ENCODE measurements around the gene TROAP. TPM values are rescaled to one million over a fixed set of nuclear protein-coding genes. Genes with fewer than 3 reads are reported as not detected.
A peak's percentile ranks its signal among the peaks of the same experiment; 100 is the strongest.

Gene TROAP
- total RNA-seq, 1 donor from 2014 or later = 3.1 TPM

- no peak within 1 kb of the TSS for H3K9ac ChIP-seq (ENCODE audit: low read depth in 1 of 3, low read length in 3 of 3)
- no peak within 1 kb of the TSS for H3K4me3 ChIP-seq (ENCODE audit: low read length in 3 of 3)
- H3K27me3 ChIP-seq (ENCODE audit: control insufficient read depth in 3 of 3, insufficient read depth in 3 of 3, low read length in 3 of 3) = peaks cover 39 to 43% (median 42%) of the 10 kb centered on the region in 3 donors
- H3K9me3 ChIP-seq (ENCODE audit: control insufficient read depth in 3 of 3, low read length in 3 of 3) = no peaks in the 10 kb centered on the region
- H3K4me1 ChIP-seq (ENCODE audit: control insufficient read depth in 3 of 3, insufficient read depth in 3 of 3, low read length in 3 of 3) = peaks cover 10 to 14% (median 12%) of the 10 kb centered on the region in 3 donors
- no peak within 1 kb of the TSS for H3K27ac ChIP-seq (ENCODE audit: low read depth, low read length)
- H3K36me3 ChIP-seq (ENCODE audit: control insufficient read depth in 3 of 3, insufficient read depth in 3 of 3, low read length in 3 of 3) = no peaks in the 10 kb centered on the region
Observed at GRCh38 chr12:49295082-49295936, 27.7 kb upstream of the TROAP start, which contains the start of gene PRPH. Gene PRPH (plus strand): TSS chr12:49295147. CDS start chr12:49295201, 54 bp downstream.

GRCh38 chr12:49296034-49296835 is 26.8 kb upstream of the TROAP start:
- Histone ChIP-seq H3K9me3 (ENCODE audit: control insufficient read depth in 3 of 3, low read length in 3 of 3) (no peaks in the 10 kb centered on the region), H3K27me3 (ENCODE audit: control insufficient read depth in 3 of 3, insufficient read depth in 3 of 3, low read length in 3 of 3) (peaks cover 39 to 51% (median 42%) of the 10 kb centered on the region in 3 donors), H3K27ac (ENCODE audit: low read depth, low read length) (no peak overlapping the region), H3K4me1 (ENCODE audit: control insufficient read depth in 3 of 3, insufficient read depth in 3 of 3, low read length in 3 of 3) (peaks cover 10 to 14% (median 12%) of the 10 kb centered on the region in 3 donors), H3K36me3 (ENCODE audit: control insufficient read depth in 3 of 3, insufficient read depth in 3 of 3, low read length in 3 of 3) (no peaks in the 10 kb centered on the region), H3K4me3 (ENCODE audit: low read length in 3 of 3) (peak overlapping the region in 1 of 3 donors; percentile 54), H3K9ac (ENCODE audit: low read depth in 1 of 3, low read length in 3 of 3) (no peak overlapping the region)

GRCh38 chr12:49296836-49297694 is 26.0 kb upstream of the TROAP start:
- Histone ChIP-seq H3K27ac (ENCODE audit: low read depth, low read length) (no peak overlapping the region), H3K4me3 (ENCODE audit: low read length in 3 of 3) (peak overlapping the region; percentile 43 to 54 (median 51)), H3K4me1 (ENCODE audit: control insufficient read depth in 3 of 3, insufficient read depth in 3 of 3, low read length in 3 of 3) (peaks cover 10 to 14% (median 12%) of the 10 kb centered on the region in 3 donors), H3K9ac (ENCODE audit: low read depth in 1 of 3, low read length in 3 of 3) (peak overlapping the region in 1 of 3 donors; percentile 3), H3K36me3 (ENCODE audit: control insufficient read depth in 3 of 3, insufficient read depth in 3 of 3, low read length in 3 of 3) (no peaks in the 10 kb centered on the region), H3K9me3 (ENCODE audit: control insufficient read depth in 3 of 3, low read length in 3 of 3) (no peaks in the 10 kb centered on the region), H3K27me3 (ENCODE audit: control insufficient read depth in 3 of 3, insufficient read depth in 3 of 3, low read length in 3 of 3) (peaks cover 42 to 51% (median 43%) of the 10 kb centered on the region in 3 donors)

GRCh38 chr12:49297695-49298060 is 25.4 kb upstream of the TROAP start:
- H3K36me3 ChIP-seq (ENCODE audit: control insufficient read depth in 3 of 3, insufficient read depth in 3 of 3, low read length in 3 of 3) = no peaks in the 10 kb centered on the region
- no peak overlapping the region for H3K27ac ChIP-seq (ENCODE audit: low read depth, low read length)
- H3K9me3 ChIP-seq (ENCODE audit: control insufficient read depth in 3 of 3, low read length in 3 of 3) = no peaks in the 10 kb centered on the region
- H3K27me3 ChIP-seq (ENCODE audit: control insufficient read depth in 3 of 3, insufficient read depth in 3 of 3, low read length in 3 of 3) = peaks cover 42 to 51% (median 43%) of the 10 kb centered on the region in 3 donors
- H3K4me3 ChIP-seq (ENCODE audit: low read length in 3 of 3) = no peak overlapping the region
- H3K9ac ChIP-seq (ENCODE audit: low read depth in 1 of 3, low read length in 3 of 3) = no peak overlapping the region
- H3K4me1 ChIP-seq (ENCODE audit: control insufficient read depth in 3 of 3, insufficient read depth in 3 of 3, low read length in 3 of 3) = peaks cover 10 to 14% (median 12%) of the 10 kb centered on the region in 3 donors

- Histone ChIP-seq H3K4me3 (ENCODE audit: low read length in 3 of 3) (no peak overlapping the region), H3K27me3 (ENCODE audit: control insufficient read depth in 3 of 3, insufficient read depth in 3 of 3, low read length in 3 of 3) (peaks cover 42 to 50% (median 43%) of the 10 kb centered on the region in 3 donors)
Observed at GRCh38 chr12:49298160-49298559, 24.9 kb upstream of the TROAP start.

GRCh38 chr12:49301760-49302159 is 21.3 kb upstream of the TROAP start:
- Histone ChIP-seq H3K9ac (ENCODE audit: low read depth in 1 of 3, low read length in 3 of 3) (no peak overlapping the region), H3K27ac (ENCODE audit: low read depth, low read length) (no peak overlapping the region), H3K27me3 (ENCODE audit: control insufficient read depth in 3 of 3, insufficient read depth in 3 of 3, low read length in 3 of 3) (peaks cover 23 to 28% (median 24%) of the 10 kb centered on the region in 3 donors), H3K4me1 (ENCODE audit: control insufficient read depth in 3 of 3, insufficient read depth in 3 of 3, low read length in 3 of 3) (peaks cover 5 to 6% (median 5%) of the 10 kb centered on the region in 3 donors), H3K4me3 (ENCODE audit: low read length in 3 of 3) (no peak overlapping the region), H3K36me3 (ENCODE audit: control insufficient read depth in 3 of 3, insufficient read depth in 3 of 3, low read length in 3 of 3) (no peaks in the 10 kb centered on the region), H3K9me3 (ENCODE audit: control insufficient read depth in 3 of 3, low read length in 3 of 3) (no peaks in the 10 kb centered on the region)

More at GRCh38 chr12:49298160-49298559, 24.9 kb upstream of the TROAP start:
- no peak overlapping the region for H3K27ac ChIP-seq (ENCODE audit: low read depth, low read length)
- no peaks in the 10 kb centered on the region for H3K9me3 ChIP-seq (ENCODE audit: control insufficient read depth in 3 of 3, low read length in 3 of 3)
- H3K9ac ChIP-seq (ENCODE audit: low read depth in 1 of 3, low read length in 3 of 3) = no peak overlapping the region
- H3K36me3 ChIP-seq (ENCODE audit: control insufficient read depth in 3 of 3, insufficient read depth in 3 of 3, low read length in 3 of 3) = no peaks in the 10 kb centered on the region
- H3K4me1 ChIP-seq (ENCODE audit: control insufficient read depth in 3 of 3, insufficient read depth in 3 of 3, low read length in 3 of 3) = peaks cover 10 to 12% (median 11%) of the 10 kb centered on the region in 3 donors

- Histone ChIP-seq H3K4me3 (ENCODE audit: low read length in 3 of 3) (no peak overlapping the region), H3K27ac (ENCODE audit: low read depth, low read length) (no peak overlapping the region), H3K4me1 (ENCODE audit: control insufficient read depth in 3 of 3, insufficient read depth in 3 of 3, low read length in 3 of 3) (no peaks in the 10 kb centered on the region), H3K27me3 (ENCODE audit: control insufficient read depth in 3 of 3, insufficient read depth in 3 of 3, low read length in 3 of 3) (peaks cover 2 to 8% (median 4%) of the 10 kb centered on the region in 3 donors), H3K9ac (ENCODE audit: low read depth in 1 of 3, low read length in 3 of 3) (no peak overlapping the region), H3K36me3 (ENCODE audit: control insufficient read depth in 3 of 3, insufficient read depth in 3 of 3, low read length in 3 of 3) (no peaks in the 10 kb centered on the region), H3K9me3 (ENCODE audit: control insufficient read depth in 3 of 3, low read length in 3 of 3) (no peaks in the 10 kb centered on the region)
Observed at GRCh38 chr12:49304161-49304560, 18.9 kb upstream of the TROAP start.

GRCh38 chr12:49305762-49306510 is 17.1 kb upstream of the TROAP start:
- H3K27ac ChIP-seq (ENCODE audit: low read depth, low read length) = no peak overlapping the region
- no peaks in the 10 kb centered on the region for H3K4me1 ChIP-seq (ENCODE audit: control insufficient read depth in 3 of 3, insufficient read depth in 3 of 3, low read length in 3 of 3)
- H3K36me3 ChIP-seq (ENCODE audit: control insufficient read depth in 3 of 3, insufficient read depth in 3 of 3, low read length in 3 of 3) = no peaks in the 10 kb centered on the region
- no peaks in the 10 kb centered on the region for H3K9me3 ChIP-seq (ENCODE audit: control insufficient read depth in 3 of 3, low read length in 3 of 3)
- peaks cover 2 to 4% (median 3%) of the 10 kb centered on the region in 3 donors for H3K27me3 ChIP-seq (ENCODE audit: control insufficient read depth in 3 of 3, insufficient read depth in 3 of 3, low read length in 3 of 3)
- H3K9ac ChIP-seq (ENCODE audit: low read depth in 1 of 3, low read length in 3 of 3) = no peak overlapping the region
- H3K4me3 ChIP-seq (ENCODE audit: low read length in 3 of 3) = no peak overlapping the region

- Histone ChIP-seq H3K27me3 (ENCODE audit: control insufficient read depth in 3 of 3, insufficient read depth in 3 of 3, low read length in 3 of 3) (peaks cover 0 to 2% (median 0%) of the 10 kb centered on the region in 3 donors), H3K36me3 (ENCODE audit: control insufficient read depth in 3 of 3, insufficient read depth in 3 of 3, low read length in 3 of 3) (no peaks in the 10 kb centered on the region), H3K9me3 (ENCODE audit: control insufficient read depth in 3 of 3, low read length in 3 of 3) (no peaks in the 10 kb centered on the region), H3K27ac (ENCODE audit: low read depth, low read length) (no peak overlapping the region), H3K4me1 (ENCODE audit: control insufficient read depth in 3 of 3, insufficient read depth in 3 of 3, low read length in 3 of 3) (no peaks in the 10 kb centered on the region), H3K9ac (ENCODE audit: low read depth in 1 of 3, low read length in 3 of 3) (no peak overlapping the region), H3K4me3 (ENCODE audit: low read length in 3 of 3) (no peak overlapping the region)
Observed at GRCh38 chr12:49309386-49309785, 13.7 kb upstream of the TROAP start.
